Frontal cortex (tissue), 4 donors: ENCODE measurements around the gene SMCO2. TPM values are rescaled to one million over a fixed set of nuclear protein-coding genes. Genes with fewer than 3 reads are reported as not detected.

Experiments
- DNase-seq, 2 donors: peaks; one replicate each; pipeline ENCODE4 v3.0.0; 2012; ENCODE audit warnings: low spot score in 2 of 2
- FAIRE-seq: peaks from 2 replicates; lab custom pipeline; 2012; peaks lifted over from hg19 to GRCh38; lab: Jason Lieb, UNC
- total RNA-seq: library from RNA; depleted of rRNA; stranded (reverse); fragments of >200 nt; gene quantifications from one replicate; pipeline ENCODE4 v1.2.3, GENCODE V29; 2014
- donor health status: control.
- donor health status: control.
- donor health status: control.

SMCO2 gene
- total RNA-seq, result not detected

- no peak for FAIRE-seq
- DNase-seq, result no peak
These were observed at the start of gene SMCO2 for GRCh38 chr12:27446436-27446835. TSS of gene SMCO2 (plus strand) at chr12:27446736. CDS start at chr12:27470632, 23,896 bp downstream.

GRCh38 chr12:27398466-27398865 is 48.1 kb upstream of the SMCO2 start:
- FAIRE-seq, result no peak

GRCh38 chr12:27399074-27399473 is 47.5 kb upstream of the SMCO2 start:
- DNase-seq, result no peak

More at GRCh38 chr12:27398466-27398865, 48.1 kb upstream of the SMCO2 start:
- DNase-seq, result no peak

GRCh38 chr12:27400856-27401354 is 45.6 kb upstream of the SMCO2 start:
- FAIRE-seq (no peak), DNase-seq (no peak)

More at GRCh38 chr12:27399074-27399473, 47.5 kb upstream of the SMCO2 start:
- FAIRE-seq, result no peak

GRCh38 chr12:27412047-27412446 is 34.5 kb upstream of the SMCO2 start:
- no peak for FAIRE-seq

GRCh38 chr12:27422697-27423096 is 23.8 kb upstream of the SMCO2 start:
- FAIRE-seq, result no peak
- no peak for DNase-seq

More at GRCh38 chr12:27412047-27412446, 34.5 kb upstream of the SMCO2 start:
- no peak for DNase-seq

GRCh38 chr12:27424631-27425230 is 21.8 kb upstream of the SMCO2 start:
- FAIRE-seq (no peak), DNase-seq (peak; percentile 8 to 25)

GRCh38 chr12:27425306-27425705 is 21.2 kb upstream of the SMCO2 start:
- FAIRE-seq (no peak), DNase-seq (no peak)

GRCh38 chr12:27426743-27427487 is 19.6 kb upstream of the SMCO2 start:
- DNase-seq (no peak), FAIRE-seq (no peak)

GRCh38 chr12:27427824-27428223 is 18.7 kb upstream of the SMCO2 start:
- no peak for DNase-seq
- FAIRE-seq, result no peak

- no peak for DNase-seq
- no peak for FAIRE-seq
These were observed 18.1 kb upstream of the SMCO2 start for GRCh38 chr12:27428466-27428865.

- DNase-seq, result no peak
- no peak for FAIRE-seq
These were observed 16.9 kb upstream of the SMCO2 start for GRCh38 chr12:27429606-27430005.

GRCh38 chr12:27431185-27431584 is 15.4 kb upstream of the SMCO2 start:
- no peak for DNase-seq
- no peak for FAIRE-seq

- FAIRE-seq, result no peak
- DNase-seq, result no peak
These were observed 11.6 kb upstream of the SMCO2 start for GRCh38 chr12:27434673-27435565.

GRCh38 chr12:27436029-27436428 is 10.5 kb upstream of the SMCO2 start:
- DNase-seq (no peak), FAIRE-seq (no peak)

- no peak for FAIRE-seq
- DNase-seq, result no peak
These were observed 9.8 kb upstream of the SMCO2 start for GRCh38 chr12:27436768-27437167.

GRCh38 chr12:27437839-27438238 is 8.7 kb upstream of the SMCO2 start:
- FAIRE-seq (no peak), DNase-seq (no peak)

- no peak for FAIRE-seq
- no peak for DNase-seq
These were observed 1.2 kb downstream of the SMCO2 start for GRCh38 chr12:27447761-27448160.

- DNase-seq (no peak), FAIRE-seq (no peak)
These were observed 2.5 kb downstream of the SMCO2 start for GRCh38 chr12:27449026-27449425.

GRCh38 chr12:27449893-27450534 is 3.5 kb downstream of the SMCO2 start:
- DNase-seq (no peak), FAIRE-seq (no peak)
